NCI-H1092 treated with DMSO at 0.1 percent for 48 hours (cell line): Measurements from ENCODE around the gene GALNS.
"Not testable (repeated sequence)": the region's sequence is repeated elsewhere in the genome, so short reads cannot be mapped to it uniquely, and the experiment has no call there.

Source experiments
- DNase-seq: peaks from one replicate; lab custom pipeline; 2025; lab: John Stamatoyannopoulos, UW

GALNS gene, protein sequence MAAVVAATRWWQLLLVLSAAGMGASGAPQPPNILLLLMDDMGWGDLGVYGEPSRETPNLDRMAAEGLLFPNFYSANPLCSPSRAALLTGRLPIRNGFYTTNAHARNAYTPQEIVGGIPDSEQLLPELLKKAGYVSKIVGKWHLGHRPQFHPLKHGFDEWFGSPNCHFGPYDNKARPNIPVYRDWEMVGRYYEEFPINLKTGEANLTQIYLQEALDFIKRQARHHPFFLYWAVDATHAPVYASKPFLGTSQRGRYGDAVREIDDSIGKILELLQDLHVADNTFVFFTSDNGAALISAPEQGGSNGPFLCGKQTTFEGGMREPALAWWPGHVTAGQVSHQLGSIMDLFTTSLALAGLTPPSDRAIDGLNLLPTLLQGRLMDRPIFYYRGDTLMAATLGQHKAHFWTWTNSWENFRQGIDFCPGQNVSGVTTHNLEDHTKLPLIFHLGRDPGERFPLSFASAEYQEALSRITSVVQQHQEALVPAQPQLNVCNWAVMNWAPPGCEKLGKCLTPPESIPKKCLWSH

DNA sequence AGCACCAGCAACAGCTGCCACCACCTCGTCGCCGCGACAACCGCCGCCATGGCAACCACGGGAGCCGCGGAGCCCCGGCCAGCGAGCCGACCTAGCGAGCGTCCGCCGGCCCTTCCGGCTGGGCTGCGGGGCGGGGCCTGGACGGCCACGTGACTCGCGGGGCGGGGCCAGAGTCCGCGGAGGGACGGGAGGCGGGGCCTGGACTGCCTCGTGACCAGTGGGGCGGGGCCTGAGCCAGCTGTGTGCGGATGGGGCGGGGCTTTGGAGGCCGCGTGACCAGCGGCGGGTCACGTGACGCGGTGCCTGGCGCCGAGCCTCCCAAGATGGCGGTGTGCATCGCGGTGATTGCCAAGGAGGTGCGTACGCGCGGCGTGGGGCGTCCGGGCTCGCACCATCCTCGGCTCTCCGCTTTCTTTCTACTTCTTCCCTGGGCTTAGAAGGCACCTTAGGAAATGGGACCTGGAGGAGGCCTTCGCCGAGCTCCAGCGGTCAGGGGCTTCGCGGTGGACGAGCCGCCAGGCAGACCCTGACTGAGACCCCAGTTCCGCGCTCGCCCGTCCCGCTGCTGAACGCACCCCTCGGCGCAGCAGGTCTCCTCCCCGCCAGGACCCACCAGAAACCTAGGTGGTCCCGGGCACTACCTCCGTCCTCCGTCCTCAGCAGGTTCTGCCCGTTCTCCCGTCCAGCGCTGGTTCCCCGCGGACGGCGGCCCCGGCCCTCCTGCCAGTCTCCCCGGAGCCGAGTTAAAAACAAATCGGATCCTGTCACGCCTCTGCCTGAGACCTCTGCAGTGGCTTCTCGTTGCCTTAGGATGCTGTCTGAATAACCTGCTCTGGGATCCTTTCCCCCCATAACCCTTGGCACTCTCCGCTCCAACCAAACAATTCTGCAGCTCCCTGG is at the start of gene GALNS, which contains the start of gene TRAPPC2L:
GALNS (minus strand) TSS at position 120 of the 900 bp plus-strand sequence; CDS start at position 50, 70 bp downstream.
TRAPPC2L (plus strand) TSS at position 300 of the 900 bp plus-strand sequence; CDS start at position 324, 24 bp downstream.
- peak; percentile 95 for DNase-seq

DNA sequence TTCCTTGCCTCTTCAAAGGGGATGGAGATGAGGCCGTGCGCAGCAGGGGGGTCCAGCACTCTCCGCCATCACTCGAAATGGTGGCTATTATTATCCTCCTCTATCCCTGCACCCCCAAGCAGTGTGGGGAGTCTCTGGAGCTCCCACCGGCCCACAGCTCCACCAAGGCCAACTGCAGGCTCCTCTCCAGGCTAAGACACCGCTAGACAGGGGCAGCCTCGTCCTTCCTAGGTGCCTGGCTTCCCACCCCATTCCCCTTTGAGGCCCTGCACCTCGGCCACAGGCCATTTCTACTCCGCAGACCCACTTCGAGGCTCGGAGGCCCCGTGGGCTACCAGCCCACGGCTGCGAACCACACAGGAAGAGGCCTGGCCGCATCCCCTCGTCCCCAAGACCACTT is 49.3 kb upstream of the GALNS start:
- DNase-seq: no peak

DNA sequence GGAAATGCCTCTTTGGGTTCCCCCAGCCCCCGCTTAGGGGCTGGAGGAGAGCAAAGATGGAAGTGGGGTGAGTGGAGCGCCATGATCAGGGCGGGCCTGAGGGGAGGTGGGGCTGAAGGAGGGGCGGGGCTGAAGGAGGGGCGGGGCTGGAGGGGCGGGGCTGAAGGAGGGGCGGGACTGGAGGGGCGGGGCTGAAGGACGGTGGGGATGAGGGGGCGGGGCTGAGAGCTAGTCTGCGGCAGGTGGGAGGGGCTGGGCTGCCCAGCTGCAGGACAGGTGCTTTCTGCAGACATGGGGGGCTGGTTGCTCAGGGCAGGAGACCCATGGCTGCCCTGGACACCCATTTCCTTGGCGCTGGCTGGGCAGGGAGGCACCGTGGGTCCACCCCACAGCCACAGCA is 48.8 kb upstream of the GALNS start:
- DNase-seq: no peak

DNA sequence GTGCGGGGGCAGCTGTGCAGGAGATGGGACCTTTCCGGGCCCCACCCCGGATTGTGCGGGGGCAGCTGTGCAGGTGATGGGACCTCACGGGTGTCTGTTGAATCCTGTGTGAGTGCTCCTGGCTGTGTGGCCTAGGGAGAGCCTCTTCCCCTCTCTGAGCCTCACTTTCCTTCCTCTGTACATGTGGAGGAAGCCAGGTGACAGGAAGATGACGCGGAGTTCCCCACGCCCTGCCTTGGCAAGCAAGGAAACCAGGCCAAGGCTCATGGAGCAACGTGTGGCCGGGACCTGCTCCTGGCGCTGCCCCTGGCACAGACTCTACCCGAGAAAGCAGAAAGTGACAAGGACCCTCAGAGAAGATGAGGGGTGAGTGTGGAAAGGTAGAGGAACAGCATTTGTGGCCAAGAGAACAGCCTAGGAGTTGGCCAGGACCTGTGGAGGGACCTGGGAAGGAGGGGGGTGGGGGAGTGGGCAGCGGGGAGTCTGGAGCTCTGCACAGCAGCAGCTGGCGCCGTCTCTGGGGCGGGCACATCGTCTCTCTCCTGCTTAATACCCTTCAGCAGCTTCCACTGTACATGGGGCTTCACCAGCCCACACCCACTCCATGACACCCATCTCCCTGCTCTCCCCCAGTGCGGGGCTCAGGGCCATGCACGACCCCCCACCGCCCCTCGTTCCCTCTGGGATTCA is 48.1 kb upstream of the GALNS start:
- DNase-seq: no peak

DNA sequence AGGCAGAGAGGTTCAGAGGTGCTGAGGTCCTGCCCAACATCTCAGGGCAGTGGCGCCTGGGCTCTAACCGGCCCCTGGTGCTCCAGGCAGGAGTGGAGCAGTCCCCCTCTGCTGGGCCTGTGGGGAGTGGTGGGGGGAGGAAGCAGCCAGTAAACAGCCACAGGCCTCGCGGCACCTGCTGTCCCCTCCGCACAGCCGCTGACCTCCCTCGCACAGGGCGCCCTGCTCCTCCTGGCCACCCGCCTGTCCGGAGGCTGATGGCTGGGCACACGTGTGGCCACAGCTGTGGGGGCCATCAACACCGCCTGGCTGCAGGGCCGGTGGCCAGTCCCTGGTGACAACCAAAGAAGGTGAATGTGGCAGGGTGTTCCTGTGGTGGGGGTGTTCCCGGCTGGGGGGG is 46.5 kb upstream of the GALNS start:
- DNase-seq: no peak

DNA sequence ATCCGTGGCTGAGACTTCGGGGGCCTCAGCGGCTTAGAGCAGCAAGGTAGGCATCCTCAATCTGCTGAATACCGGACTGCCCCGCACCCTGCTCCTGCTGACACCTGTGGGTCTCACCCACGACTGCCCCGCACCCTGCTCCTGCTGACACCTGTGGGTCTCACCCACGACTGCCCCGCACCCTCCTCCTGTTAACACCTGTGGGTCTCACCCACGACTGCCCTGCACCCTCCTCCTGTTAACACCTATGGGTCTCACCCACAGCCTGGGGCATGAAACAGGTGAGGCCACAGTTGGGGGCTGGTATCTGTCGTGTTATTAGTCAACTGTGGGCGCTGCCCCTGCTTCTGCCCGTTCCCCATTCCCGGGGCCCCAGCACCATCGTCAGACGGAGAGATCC is 46.0 kb upstream of the GALNS start:
- no peak for DNase-seq

DNA sequence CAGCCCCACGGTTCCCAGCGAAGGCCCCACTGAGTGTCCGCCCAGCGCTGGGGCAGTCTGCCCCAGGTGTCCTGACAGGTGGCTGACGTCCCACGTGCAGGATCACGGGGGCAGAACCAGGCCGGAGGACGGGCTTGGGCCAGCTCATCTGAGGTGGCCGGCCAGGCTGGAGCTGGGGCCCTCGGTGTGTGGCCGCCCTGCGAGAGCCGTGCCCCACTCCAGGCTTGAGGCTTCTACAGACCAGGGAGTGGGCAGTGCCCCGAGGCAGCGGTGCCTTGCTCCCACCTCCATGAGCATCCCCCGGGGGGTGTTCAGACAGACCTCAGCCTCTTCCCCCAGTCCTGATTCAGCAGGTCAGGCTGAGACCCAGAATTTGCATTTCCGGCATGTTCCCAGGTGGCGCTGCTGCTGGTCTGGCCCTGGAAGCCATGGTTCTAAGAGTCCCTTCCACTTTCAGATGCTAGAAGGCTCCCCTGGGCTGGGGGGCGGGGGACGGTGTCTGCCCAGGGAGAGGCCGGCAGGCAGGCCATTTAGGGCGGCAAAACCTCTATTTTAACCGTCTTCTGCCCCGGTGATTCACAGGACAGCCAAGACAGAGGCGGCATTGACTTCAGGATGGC is 45.1 kb upstream of the GALNS start:
- no peak for DNase-seq

DNA sequence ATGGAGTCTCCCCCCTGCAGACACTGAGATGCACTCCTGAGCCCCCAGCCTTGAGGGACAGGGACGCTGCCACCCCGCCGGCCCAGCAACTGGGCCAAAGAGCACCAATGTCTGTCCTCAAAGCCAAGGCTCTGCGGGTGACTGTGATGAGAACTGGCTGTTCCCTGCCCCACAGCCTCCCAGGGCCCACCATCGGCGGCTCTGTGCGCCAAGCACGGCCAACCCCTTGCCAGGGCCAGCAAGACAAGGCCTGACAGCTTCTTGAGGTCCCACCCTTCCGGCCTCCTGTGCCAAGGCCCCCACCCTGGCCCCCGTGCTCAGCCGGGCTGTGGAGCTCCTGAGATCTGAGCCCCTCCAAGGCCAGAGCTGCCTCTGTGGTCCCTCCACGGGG is 43.9 kb upstream of the GALNS start:
- no peak for DNase-seq

DNA sequence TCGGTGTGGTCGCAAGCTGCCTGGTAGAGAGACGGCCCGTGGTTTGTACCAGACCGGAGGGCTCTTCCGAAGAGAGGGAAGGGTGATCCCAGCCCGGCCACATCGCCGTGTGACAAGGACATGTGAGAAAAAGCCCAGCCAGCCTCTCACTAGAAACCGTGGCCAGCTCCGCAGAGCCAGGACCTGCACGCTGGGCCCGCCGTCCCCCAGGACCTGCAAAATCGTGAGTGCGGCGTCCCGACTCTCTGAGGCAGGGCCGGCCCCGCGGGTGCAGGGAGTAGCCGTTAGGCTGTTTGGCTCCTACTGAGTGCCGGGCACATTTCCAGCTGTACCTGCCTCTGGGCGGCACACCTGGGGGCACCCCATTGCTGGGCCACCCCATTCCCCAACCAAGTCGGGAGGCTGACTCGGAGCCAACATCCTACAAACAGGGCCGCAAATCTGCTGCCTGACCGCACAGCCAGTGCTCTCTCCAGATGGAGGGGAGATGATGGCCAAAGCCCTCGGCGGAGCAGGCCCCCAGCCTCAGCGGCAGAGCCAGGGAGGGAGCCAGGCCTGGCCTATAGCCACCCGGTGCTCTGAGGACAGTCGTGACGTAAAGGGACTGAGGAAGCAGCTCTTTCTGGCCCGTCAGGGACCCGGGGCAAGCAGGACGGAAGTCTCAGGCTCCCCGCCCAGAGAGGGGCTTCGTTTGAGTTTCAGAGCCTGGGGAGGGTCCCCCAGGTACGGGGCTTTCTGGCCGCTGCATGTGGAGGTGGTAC is 43.3 kb upstream of the GALNS start:
- DNase-seq: no peak

DNA sequence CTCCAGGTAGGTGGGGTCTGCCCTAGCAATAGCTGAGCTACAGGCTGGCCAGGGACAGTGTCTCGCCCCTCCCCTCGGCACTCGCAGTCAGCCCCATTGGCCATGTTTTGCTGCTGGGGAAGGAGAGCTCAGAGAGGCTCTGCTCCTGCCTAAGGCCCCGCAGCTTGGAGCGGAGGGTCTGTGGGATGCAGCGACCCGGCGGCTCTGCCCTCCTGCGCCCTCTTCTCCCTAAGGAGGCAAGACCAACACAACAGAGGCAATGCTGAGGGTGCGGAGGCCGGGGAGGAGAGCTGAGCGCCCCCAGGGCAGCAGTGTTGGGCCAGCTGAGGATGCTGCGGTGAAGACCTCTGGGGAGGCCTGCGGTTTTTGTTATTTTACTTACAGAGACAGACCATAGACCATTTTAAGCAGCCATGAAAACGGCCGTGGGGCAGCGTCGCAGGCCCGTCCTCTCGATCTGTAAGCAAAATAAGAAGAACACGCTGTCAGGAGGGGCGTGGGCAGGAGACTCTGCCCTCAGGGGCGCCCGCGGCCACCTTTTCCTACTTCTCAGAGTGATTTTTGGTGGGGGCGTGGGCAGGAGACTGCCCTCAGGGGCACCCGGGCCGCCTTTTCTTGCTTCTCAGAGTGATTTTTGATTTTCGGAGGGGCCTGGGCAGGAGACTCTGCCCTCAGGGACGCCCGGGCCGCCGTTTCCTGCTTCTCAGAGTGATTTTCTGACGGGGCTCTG is 41.1 kb upstream of the GALNS start:
- DNase-seq: no peak

DNA sequence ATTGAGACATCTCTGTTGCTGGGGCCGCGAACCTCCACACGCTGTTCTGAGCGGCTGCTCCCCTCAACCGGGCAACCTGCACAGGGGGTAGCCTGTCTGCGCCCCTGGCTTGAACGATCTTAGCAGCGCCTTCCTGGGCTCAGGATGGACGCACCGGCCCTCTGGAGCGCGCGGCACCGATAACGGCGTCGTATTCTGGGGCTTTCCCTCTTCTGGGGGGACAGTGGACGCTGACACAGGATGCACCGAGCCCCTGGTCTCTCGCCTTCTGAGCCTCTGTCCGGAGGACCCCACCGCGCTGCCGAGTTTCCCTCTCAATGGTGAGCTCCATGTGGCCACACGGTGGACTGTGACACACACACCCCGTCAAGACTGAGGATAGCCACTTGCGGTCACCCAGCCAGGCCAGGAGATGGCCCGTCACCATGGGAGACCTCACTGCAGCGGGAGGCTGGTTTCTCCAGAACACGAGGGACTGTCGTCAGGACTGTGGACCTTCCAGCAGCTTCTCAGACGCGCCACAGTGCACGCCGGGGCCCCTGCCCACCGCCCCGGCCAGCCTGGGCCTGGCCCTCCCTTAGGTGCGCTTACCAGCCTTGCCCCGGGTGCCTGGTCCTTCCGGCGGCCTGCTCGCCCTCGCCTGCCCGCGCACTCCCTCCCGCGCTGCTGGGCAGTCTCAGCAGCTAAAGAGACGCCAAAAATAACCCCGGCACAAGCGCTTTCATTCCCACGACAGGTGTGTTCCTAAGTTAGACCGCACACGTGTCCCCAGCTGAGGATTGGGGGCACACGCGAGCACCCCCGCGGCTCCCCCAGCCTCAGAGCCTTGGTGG is 39.7 kb upstream of the GALNS start:
- DNase-seq: no peak

DNA sequence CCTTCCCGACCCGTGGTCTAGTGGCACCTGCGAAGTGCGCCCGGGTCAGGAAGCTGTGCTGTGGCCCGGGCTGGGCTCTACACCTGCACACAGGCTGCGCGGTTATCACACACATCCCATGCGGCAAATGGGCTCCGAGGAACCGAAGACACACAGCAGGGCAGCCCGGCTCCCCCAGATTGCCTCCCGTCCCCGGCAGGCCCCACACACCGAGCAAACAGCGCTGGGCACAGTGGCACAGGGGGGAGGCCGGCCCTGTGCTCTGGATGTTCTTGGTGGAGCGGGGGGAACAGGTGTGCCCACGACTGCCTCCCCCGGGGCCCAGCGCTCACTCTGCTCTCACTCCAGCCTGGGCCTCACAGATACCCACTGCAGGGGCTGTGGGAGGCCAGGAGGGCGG is 38.6 kb upstream of the GALNS start:
- DNase-seq: no peak

DNA sequence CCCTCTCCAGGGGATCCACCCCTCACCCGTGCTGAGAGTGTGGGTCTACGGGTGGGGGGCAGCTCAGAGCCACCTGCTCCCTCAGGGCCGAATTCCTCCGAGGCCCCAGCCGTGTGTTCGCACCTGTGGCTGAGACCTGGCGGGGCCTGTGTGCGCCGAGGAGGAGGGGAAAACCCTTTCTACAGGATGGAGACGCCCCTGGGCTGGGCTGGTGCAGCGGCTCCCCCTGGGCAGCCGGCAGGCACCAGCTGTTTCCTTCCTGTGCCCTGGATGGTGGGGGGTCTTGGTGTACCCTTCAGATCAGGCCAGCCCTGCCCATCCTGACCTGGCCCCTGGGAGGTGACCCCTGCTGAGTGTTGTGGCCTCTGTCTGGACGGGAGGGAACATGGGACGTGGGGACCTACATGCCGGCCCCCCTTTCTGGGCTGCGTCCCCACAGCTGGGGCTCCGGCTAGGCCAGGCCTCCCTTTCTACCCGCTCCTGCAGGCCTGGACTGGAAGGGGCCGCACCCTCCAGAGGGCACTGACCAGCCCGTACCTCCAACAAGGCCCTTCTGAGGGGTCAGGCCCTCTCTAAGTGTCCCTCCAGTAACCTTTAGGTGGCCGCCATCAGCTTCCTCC is 38.0 kb upstream of the GALNS start:
- DNase-seq: no peak

DNA sequence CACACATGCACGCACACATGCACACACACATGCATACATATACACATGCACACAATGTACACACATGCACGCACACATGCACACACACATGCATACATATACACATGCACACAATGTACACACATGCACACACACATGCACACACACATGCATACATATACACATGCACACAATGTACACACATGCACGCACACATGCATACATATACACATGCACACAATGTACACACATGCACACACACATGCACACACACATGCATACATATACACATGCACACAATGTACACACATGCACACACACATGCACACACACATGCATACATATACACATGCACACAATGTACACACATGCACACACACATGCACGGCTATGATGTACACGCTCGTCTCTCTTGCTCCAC is 37.5 kb upstream of the GALNS start:
- DNase-seq: not testable (repeated sequence)

DNA sequence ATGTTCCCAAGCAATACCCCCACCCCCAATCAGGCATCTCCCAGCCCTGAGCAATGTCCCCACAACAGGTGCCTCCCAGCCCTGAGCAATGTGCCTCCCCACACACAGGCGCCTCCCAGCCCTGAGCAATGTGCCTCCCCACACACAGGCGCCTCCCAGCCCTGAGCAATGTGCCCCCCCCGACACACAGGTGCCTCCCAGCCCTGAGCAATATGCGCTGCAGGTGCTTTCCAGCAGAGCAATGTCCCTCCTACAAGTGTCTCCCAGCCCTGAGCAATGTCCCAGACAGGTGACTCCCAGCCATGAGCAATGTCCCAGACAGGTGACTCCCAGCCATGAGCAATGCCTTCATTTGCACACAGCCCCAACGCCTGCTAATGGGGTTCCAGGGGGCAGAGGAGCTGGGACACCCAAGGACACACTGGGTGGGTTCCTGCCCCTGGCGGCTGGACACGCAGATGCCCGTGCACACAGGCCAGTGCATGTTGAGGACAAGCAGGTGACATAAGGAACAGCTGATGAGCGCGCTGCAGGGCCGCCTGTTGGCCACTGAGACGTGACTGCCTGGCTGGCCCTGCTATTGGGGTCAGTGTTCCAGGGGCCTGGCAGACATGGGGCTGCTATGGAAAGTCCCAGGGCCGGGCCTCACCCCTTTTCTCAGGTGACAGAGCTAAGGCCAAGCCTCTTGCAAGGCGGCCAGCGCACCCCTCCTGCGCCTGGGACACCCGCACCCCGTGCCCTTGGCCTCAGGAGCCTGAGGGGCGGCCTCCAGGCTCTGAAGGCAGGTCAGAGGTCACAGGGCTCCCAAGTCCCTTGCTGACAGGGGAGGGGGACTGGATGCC is 36.6 kb upstream of the GALNS start:
- no peak for DNase-seq

DNA sequence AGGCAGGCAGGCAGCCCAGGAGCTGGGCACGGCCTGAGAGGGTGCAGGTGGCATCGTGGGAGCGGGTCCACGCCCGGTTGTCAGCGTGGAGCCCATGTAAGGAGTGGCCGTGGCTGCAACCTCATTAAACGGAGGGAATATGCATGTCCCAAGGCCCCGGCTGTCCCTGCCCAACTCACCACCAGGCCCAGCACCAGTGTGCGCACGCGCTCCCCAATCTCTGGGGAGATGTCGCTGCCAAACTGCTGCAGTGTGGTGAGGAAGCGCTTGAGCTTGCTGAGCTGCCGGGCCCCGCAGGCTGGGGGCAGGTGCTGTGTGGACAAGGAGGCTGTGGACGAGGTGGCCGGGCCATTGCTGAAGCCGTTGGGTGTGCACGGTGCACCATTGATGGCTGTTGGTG is 35.3 kb upstream of the GALNS start:
- no peak for DNase-seq

DNA sequence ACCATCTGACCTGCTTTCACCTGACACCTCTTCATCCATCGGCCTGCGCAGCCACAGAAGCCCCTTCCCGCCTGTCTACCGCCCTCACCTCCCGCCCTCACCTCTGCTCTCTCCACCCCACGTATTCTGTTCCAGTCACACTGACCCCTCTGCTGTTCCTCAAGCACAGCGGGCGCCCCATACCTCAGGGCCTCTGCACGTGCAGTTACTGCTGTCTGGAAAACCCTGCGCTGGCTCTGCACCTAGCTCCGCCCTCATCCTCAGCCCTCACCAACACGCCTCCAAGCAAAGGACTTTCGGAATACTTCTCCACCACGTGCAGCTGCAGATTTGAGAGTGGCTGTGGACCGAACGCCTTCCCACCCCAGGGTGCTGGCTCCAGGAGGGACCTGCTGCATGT is 34.3 kb upstream of the GALNS start:
- DNase-seq: no peak
